Bronchial smooth muscle cell (primary cell): Measurements from ENCODE around the gene TMEM151A. TPM values are rescaled to one million over a fixed set of nuclear protein-coding genes. Genes with fewer than 3 reads are reported as not detected.

ENCODE experiments used
- total RNA-seq: library from RNA; depleted of rRNA; stranded (reverse); fragments of >200 nt; gene quantifications from 2 replicates; pipeline ENCODE4 v1.2.1, GENCODE V29; 2014

TMEM151A gene
- 0.09 and 0.16 TPM in 2 replicates for total RNA-seq

GRCh38 chr11:66291706-66292542 is at the start of gene TMEM151A:
Gene TMEM151A (plus strand): TSS chr11:66291894. CDS start chr11:66292014, 120 bp downstream.

DNA sequence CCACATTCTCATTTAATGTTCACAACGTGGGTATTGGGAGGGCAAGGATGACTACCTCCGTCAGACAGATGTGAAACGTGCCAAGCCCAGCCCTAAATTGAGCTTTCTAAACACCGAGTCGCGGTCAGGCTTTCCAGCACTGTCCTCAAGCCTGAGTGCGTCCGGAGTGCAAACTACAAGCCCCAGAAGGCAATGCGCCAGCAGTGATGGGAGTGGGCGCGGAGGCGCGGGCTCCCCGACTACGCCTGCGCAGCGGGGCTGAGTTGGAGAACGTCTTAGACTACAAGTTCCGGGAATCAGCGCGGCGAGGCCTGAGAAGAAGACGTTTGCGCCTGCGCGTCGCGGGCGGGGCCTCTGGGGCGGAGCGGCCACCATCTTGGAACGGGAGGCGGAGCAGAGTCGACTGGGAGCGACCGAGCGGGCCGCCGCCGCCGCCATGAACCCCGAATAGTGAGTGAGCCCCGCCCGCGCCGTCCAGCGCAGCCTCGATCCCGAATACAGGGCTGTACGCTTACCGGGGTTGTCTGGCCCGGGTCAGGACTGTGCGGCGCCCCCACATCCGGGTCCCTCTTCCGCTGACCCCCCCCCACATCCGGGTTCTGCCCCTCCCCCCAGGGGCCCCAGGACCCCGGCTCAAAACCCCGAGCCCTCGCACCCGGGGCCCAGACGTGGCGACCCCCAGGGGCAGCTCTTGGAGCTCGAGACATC is 23.3 kb upstream of the TMEM151A start, which contains the start of gene RAB1B:
Gene RAB1B, plus strand, starts transcription at position 396 of the 708 bp plus-strand sequence. Its CDS starts 41 bp downstream, at position 437.

GRCh38 chr11:66277471-66278362 is 14.0 kb upstream of the TMEM151A start, which contains the start of gene CNIH2:
Gene CNIH2 (plus strand): TSS chr11:66278175. CDS start chr11:66278457, 282 bp downstream.

DNA sequence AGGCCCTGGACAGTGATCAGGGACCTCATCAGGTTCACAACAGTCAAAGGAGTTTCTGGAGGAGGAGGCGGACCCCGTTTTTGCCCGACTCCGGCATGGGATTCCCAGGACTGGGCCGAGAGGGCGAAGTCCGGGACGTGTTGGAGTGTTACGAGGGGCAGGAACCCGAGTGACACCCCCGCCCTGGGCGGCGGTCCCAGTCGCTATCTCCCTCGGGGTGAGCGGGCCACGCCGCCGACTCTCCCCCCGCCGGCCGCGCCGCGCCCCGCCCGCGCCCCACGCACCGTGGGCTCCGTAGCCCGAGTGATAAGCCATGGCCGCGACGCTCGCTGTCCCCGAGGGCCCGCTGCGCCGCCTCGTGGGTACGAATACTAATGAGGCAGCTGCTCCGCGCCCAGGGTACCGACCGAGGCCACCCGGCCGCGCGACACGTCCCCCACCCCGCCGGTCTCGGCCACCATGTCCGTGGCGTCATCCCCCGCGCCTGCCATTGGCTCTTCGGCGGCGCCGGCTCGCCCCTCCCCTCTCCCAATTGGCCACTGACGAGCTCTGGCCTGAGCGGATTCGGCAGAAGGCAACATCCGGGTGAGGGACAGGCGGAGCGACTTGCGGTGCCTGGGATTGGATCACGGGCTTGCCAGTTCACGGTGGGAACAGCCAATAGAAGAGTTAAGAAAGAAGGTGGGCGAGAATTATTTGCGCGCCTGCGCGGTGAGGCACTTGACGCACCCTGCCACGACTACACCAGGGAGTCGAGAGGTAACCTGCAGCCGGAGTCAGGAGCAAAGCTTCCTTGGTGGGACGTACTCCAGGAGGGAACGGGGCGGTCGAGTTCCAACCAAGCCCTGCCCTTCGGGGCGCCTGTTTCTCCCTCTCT is 2.8 kb upstream of the TMEM151A start, which contains the start of gene YIF1A:
Gene YIF1A, minus strand, starts transcription at position 473 of the 877 bp plus-strand sequence. Its CDS starts 158 bp downstream, at position 315.

DNA sequence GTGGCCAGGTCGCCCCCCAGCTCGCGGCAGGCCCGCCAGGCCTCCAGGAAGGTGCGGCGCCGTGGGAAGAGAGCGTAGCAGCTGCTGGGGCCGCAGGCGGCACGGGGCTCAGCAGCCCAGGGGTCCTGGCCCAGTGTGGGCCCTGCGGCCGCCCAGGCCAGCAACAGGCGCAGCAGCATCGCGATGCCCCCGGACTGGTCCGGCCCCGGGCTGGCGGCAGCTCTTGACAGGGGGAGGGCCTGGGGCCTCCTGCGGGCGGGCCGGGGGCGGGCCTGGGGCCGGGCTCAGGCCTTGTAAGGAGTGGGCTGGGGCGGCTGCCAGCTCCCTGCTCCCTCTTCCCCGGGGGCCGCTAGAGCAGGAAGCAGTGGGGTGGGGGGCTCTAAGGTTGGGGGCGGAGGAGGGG is 25.2 kb downstream of the TMEM151A start, which contains the start of gene CD248:
Gene CD248, minus strand, starts transcription at position 196 of the 403 bp plus-strand sequence. Its CDS starts 17 bp downstream, at position 179.

DNA sequence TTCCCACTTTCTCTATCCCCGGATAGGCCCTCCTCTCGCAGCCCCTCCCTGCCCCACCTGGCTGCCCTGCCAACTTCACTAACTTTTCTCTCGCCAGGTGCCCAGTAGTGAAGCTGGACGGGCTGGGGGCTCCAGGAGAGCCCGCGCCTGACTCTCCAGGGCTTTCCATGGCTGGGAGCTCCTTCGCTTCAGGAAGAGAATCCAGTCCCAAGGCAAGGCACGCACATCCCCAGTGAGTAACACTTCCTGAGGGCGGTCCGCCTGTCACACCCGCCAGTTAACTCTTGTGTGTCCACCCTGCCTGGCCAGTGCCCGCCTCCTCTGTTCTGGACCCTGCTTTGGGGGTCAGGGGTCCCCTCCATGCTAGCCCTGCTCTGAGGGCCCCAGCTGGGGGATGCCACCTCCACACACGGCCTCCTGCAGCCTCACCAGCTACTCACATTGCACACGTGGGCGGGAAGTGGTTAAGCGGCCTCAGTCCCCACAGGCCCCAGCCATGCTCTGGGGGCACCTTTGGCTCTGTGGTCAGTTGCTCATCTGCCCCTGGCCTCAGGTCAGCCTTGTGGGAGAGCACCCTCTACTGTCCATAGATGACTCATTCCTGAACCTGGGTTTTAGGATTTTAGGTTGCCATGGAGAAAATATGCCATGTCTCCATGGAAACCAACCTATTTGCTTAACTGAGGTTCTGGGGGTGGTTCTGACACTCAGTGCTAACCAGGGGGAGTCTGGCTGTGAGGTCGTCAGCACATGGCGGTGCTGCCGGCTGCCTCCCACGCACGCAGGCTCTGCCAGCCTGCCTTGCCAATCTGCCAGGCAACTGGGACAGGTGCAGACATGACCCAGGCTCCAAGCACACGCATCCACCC is 44.8 kb downstream of the TMEM151A start, which contains the start of gene RIN1:
Gene RIN1, minus strand, starts transcription at position 201 of the 869 bp plus-strand sequence. Its CDS starts 32 bp downstream, at position 169.

GRCh38 chr11:66344550-66345315 is 53.0 kb downstream of the TMEM151A start, which contains the start of gene BRMS1:
Gene BRMS1 (minus strand): TSS chr11:66345104. CDS start chr11:66342234, 2,870 bp downstream.

Other genes with a start within 250 kb of the TMEM151A start
- under 0.01 TPM in 1 of 2 replicates, not detected in the other for gene GAL3ST3, start 242.7 kb upstream of the TMEM151A start, total RNA-seq
- gene SF3B2, start 239.5 kb upstream of the TMEM151A start, total RNA-seq, result 101 and 103 TPM in 2 replicates
- gene PACS1, start 221.6 kb upstream of the TMEM151A start, total RNA-seq, result 22.5 and 39.4 TPM in 2 replicates
- gene KLC2, start 34.2 kb upstream of the TMEM151A start, total RNA-seq, result 14.2 and 16.7 TPM in 2 replicates
- 49.6 and 64.0 TPM in 2 replicates for gene RAB1B, start 23.3 kb upstream of the TMEM151A start, total RNA-seq
- 0.17 TPM in 1 of 2 replicates, not detected in the other for gene CNIH2, start 13.7 kb upstream of the TMEM151A start, total RNA-seq
- 164 and 174 TPM in 2 replicates for gene YIF1A, start 2.8 kb upstream of the TMEM151A start, total RNA-seq
- 168 and 193 TPM in 2 replicates for gene CD248, start 25.1 kb downstream of the TMEM151A start, total RNA-seq
- 15.4 and 28.7 TPM in 2 replicates for gene RIN1, start 44.5 kb downstream of the TMEM151A start, total RNA-seq
- 44.8 and 49.3 TPM in 2 replicates for gene BRMS1, start 53.2 kb downstream of the TMEM151A start, total RNA-seq
- gene B4GAT1, start 55.7 kb downstream of the TMEM151A start, total RNA-seq, result 24.6 and 41.6 TPM in 2 replicates
- gene SLC29A2, start 79.9 kb downstream of the TMEM151A start, total RNA-seq, result 0.17 and 0.47 TPM in 2 replicates
- not detected in 2 replicates for gene NPAS4, start 129.1 kb downstream of the TMEM151A start, total RNA-seq
- 27.6 and 34.5 TPM in 2 replicates for gene MRPL11, start 147.0 kb downstream of the TMEM151A start, total RNA-seq
- 13.6 and 18.8 TPM in 2 replicates for gene PELI3, start 175.0 kb downstream of the TMEM151A start, total RNA-seq
- 31.9 and 42.6 TPM in 2 replicates for gene DPP3, start 188.5 kb downstream of the TMEM151A start, total RNA-seq
- gene BBS1, start 218.7 kb downstream of the TMEM151A start, total RNA-seq, result 21.9 and 36.9 TPM in 2 replicates